Activated B cell treated with CpG ODN at 0.5 μM for 24 hours (primary cell): ENCODE results near the gene WDR11. TPM values are rescaled to one million over a fixed set of nuclear protein-coding genes. Genes with fewer than 3 reads are reported as not detected.

Source experiments
- ATAC-seq: fragments of 200-7000 bp; cut with Tn5 transposase; one replicate; pipeline ENCODE4 v1.10.0; 2021; ENCODE audit warnings: low read depth, mild to moderate bottlenecking, moderate library complexity
- CTCF ChIA-PET: fragments of 350-600 bp; sonication (Branson Sonifier 250); formaldehyde crosslinking; loops from one replicate; lab custom pipeline; 2021; ENCODE audit warnings: antibody characterized with exemption; lab: Charles Lee
- POLR2A ChIA-PET: fragments of 350-600 bp; sonication (Branson Sonifier 250); formaldehyde crosslinking; loops from one replicate; lab custom pipeline; 2021; ENCODE audit warnings: antibody characterized with exemption; lab: Charles Lee
- DNase-seq: peaks from one replicate; pipeline ENCODE4 v3.0.0; 2022
- H3K27ac Mint-ChIP-seq: one replicate; pipeline ENCODE4 v1.8.0; 2020; ENCODE audit warnings: mixed read lengths
- H3K27me3 Mint-ChIP-seq: one replicate; pipeline ENCODE4 v1.8.0; 2021; ENCODE audit warnings: mixed read lengths
- H3K36me3 Mint-ChIP-seq: one replicate; pipeline ENCODE4 v1.8.0; 2021; ENCODE audit warnings: low read depth, mixed read lengths
- H3K4me1 Mint-ChIP-seq: one replicate; pipeline ENCODE4 v1.8.0; 2021; ENCODE audit warnings: mixed read lengths
- H3K4me3 Mint-ChIP-seq: one replicate; pipeline ENCODE4 v1.8.0; 2020; ENCODE audit warnings: mild to moderate bottlenecking, mixed read lengths
- H3K9me3 Mint-ChIP-seq: one replicate; pipeline ENCODE4 v1.8.0; 2020; ENCODE audit warnings: mixed read lengths
- intact Hi-C: fragments of 100-400 bp; cut with micrococcal nuclease; formaldehyde crosslinking; loops from one replicate; pipeline ENCODE4 v1.15.1; 2024
- total RNA-seq: library from RNA; stranded (reverse); gene quantifications from 2 replicates; pipeline ENCODE4 v1.2.3, GENCODE V29; 2022
- TF ChIP-seq, protein P1 (sequence below): fragments of 200-600 bp; IDR thresholded peaks from one replicate; pipeline ENCODE4 v1.8.0; 2022; ENCODE audit warnings: antibody characterized with exemption, mild to moderate bottlenecking

Gene WDR11
- total RNA-seq, 1 donor from 2014 or later, result 145 TPM

GRCh38 chr10:120828763-120829319, 22.3 kb upstream of the WDR11 start:
- DNase-seq (no peak), ATAC-seq (no peak)
- intact Hi-C loops, result no loop called here
- Mint-ChIP-seq H3K4me1 (peaks cover 36% of the 10 kb centered on the region), H3K27me3 (no peaks in the 10 kb centered on the region), H3K27ac (no peak overlapping the region), H3K9me3 (no peaks in the 10 kb centered on the region), H3K4me3 (no peak overlapping the region), H3K36me3 (no peaks in the 10 kb centered on the region)
- TF ChIP-seq, protein P1, sequence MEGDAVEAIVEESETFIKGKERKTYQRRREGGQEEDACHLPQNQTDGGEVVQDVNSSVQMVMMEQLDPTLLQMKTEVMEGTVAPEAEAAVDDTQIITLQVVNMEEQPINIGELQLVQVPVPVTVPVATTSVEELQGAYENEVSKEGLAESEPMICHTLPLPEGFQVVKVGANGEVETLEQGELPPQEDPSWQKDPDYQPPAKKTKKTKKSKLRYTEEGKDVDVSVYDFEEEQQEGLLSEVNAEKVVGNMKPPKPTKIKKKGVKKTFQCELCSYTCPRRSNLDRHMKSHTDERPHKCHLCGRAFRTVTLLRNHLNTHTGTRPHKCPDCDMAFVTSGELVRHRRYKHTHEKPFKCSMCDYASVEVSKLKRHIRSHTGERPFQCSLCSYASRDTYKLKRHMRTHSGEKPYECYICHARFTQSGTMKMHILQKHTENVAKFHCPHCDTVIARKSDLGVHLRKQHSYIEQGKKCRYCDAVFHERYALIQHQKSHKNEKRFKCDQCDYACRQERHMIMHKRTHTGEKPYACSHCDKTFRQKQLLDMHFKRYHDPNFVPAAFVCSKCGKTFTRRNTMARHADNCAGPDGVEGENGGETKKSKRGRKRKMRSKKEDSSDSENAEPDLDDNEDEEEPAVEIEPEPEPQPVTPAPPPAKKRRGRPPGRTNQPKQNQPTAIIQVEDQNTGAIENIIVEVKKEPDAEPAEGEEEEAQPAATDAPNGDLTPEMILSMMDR, result no peak
- ChIA-PET POLR2A (interaction anchor here (2.9 kb wide), 1 partner anchor 23 kb away, joined by 12 read pairs; the partner anchor contains the start of gene WDR11), CTCF (no interaction called here)

GRCh38 chr10:120832106-120832505, 19.1 kb upstream of the WDR11 start:
- ATAC-seq, result no peak
- Mint-ChIP-seq H3K27me3 (peaks cover 3% of the 10 kb centered on the region), H3K4me3 (no peak overlapping the region), H3K36me3 (no peaks in the 10 kb centered on the region), H3K9me3 (no peaks in the 10 kb centered on the region), H3K4me1 (peaks cover 16% of the 10 kb centered on the region), H3K27ac (no peak overlapping the region)
- TF ChIP-seq, protein P1, result no peak
- ChIA-PET POLR2A (no interaction called here), CTCF (no interaction called here)
- intact Hi-C loops, result no loop called here
- no peak for DNase-seq

DNA sequence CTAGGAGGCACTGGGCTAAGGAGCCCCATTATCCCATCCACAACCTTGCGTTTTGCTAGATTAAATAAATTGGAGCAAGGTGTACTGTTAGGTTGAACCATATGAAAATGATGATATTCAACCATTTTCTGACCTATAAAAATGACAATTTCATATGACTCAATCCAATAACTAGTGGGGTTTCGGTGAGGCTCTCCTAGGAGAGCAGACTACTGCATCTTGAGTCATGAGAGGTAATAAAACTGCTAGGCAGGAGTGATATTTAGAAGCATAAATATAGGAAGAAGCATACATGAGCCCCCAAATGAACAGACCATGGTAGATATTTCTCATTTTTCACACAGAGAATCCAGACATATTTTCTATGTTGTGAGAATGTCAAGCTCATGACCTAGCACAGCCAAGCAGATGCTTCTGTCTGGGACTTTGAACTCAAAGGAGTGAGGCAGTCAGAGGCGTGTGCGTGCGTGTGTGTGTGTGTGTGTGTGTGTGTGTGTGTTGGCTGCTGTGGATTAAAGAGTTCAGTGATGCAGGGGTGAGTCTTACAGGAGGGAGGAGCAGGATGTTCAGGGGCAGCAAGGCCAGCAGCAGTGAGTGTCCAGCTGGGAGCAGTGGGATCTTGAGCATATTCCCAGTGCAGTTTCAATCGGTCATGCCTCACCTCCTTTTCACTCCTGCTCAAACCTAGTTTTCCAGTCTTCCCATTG, 17.8 kb upstream of the WDR11 start:
- peaks cover 3% of the 10 kb centered on the region for H3K27me3 Mint-ChIP-seq
- CTCF ChIA-PET, result no interaction called here
- ATAC-seq (no peak), DNase-seq (no peak)
- H3K4me1 Mint-ChIP-seq, result peaks cover 3% of the 10 kb centered on the region
- intact Hi-C loops, result no loop called here
- TF ChIP-seq, protein P1, result no peak
- H3K36me3 Mint-ChIP-seq, result no peaks in the 10 kb centered on the region
- POLR2A ChIA-PET, result no interaction called here
- H3K9me3 Mint-ChIP-seq, result no peaks in the 10 kb centered on the region
- H3K27ac Mint-ChIP-seq, result no peak overlapping the region
- no peak overlapping the region for H3K4me3 Mint-ChIP-seq

GRCh38 chr10:120835603-120836002, 15.6 kb upstream of the WDR11 start:
- intact Hi-C loops, result no loop called here
- no peak for DNase-seq
- Mint-ChIP-seq H3K9me3 (no peaks in the 10 kb centered on the region), H3K4me1 (no peaks in the 10 kb centered on the region), H3K4me3 (no peak overlapping the region), H3K27me3 (peaks cover 3% of the 10 kb centered on the region), H3K36me3 (no peaks in the 10 kb centered on the region), H3K27ac (no peak overlapping the region)
- ATAC-seq, result no peak
- ChIA-PET POLR2A (no interaction called here), CTCF (no interaction called here)
- TF ChIP-seq, protein P1, result no peak

DNA sequence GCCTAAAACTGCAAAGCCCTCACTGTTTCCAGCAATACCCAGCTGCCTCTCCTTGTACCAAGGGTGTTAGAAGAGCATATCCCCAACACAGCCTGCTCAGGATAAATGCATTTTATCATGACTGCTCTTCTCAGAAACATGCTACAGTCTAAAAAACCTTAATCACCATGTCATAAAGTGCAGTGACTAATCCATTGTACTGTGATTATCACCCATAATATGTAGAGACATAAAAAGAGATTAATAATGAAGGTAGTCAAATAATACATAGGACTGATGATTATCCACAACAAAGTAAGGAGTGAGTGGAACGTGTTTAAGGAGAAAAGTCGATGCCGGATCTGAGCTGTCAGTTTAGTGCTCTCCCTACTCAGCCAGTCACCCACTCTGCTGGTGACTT, 12.2 kb upstream of the WDR11 start:
- TF ChIP-seq, protein P1, result no peak
- intact Hi-C loops, result no loop called here
- Mint-ChIP-seq H3K27ac (no peak overlapping the region), H3K27me3 (peaks cover 3% of the 10 kb centered on the region), H3K36me3 (no peaks in the 10 kb centered on the region), H3K4me1 (no peaks in the 10 kb centered on the region), H3K9me3 (peaks cover 2% of the 10 kb centered on the region), H3K4me3 (no peak overlapping the region)
- ChIA-PET CTCF (no interaction called here), POLR2A (no interaction called here)
- DNase-seq (no peak), ATAC-seq (no peak)
